ENCODE data around the gene YIPF4. TPM values are rescaled to one million over a fixed set of nuclear protein-coding genes. Genes with fewer than 3 reads are reported as not detected.

YIPF4 gene
- total and polyA plus RNA-seq, 2 of the 8 experiments (the other 6 are each of a cell fraction or from before 2014, with no cell fraction given): 2.9 to 21.4 TPM

- FAIRE-seq (no peak), DNase-seq (ENCODE audit: low read depth in 1 of 2, low spot score in 2 of 2) (no peak)
- H2BK120ac ChIP-seq (replicated peaks; ENCODE audit: low read depth, low read length): no peak overlapping the region
- H4K5ac ChIP-seq (ENCODE audit: insufficient read length, low read depth, low read length): no peak overlapping the region
- no peak overlapping the region for H2AFZ ChIP-seq (ENCODE audit: low read length)
- no peak overlapping the region for H3K56ac ChIP-seq (replicated peaks; ENCODE audit: insufficient read length, low read depth, low read length)
- H3K23me2 ChIP-seq (ENCODE audit: low read depth, low read length): no peaks in the 10 kb centered on the region
- H3K79me1 ChIP-seq (ENCODE audit: low read depth, low read length): no peaks in the 10 kb centered on the region
- 78% methylated on average over 1 of the region's 1 CpG; no CpG with 5 or more reads in 1 of the 2 experiments for WGBS, 2 experiments (ENCODE audit: extremely low coverage in 1 of 2, insufficient coverage in 1 of 2, insufficient read length in 1 of 2, insufficient replicate concordance in 2 of 2, low coverage in 1 of 2, low lambda C conversion rate in 2 of 2, missing lambda C conversion rate in 1 of 2)
- CTCF ChIA-PET (ENCODE audit: partially characterized antibody): interaction anchor here (0.7 to 2.3 kb wide), 3 partner anchors 11 to 43 kb away, joined by 3 to 10 read pairs (median 4); no protein-coding TSS in a partner anchor
- no peak overlapping the region for H2BK20ac ChIP-seq (ENCODE audit: low read length)
- no peak overlapping the region for H3K4me3 ChIP-seq (ENCODE audit: extremely low read depth in 1 of 4, insufficient read depth in 2 of 4, low read depth in 3 of 4, low read length in 4 of 4)
- no peaks in the 10 kb centered on the region for H3K9me3 ChIP-seq (ENCODE audit: insufficient read depth in 2 of 2, low read depth in 1 of 2, low read length in 1 of 2)
- H3K14ac ChIP-seq (ENCODE audit: insufficient read length): no peak overlapping the region
- TF ChIP-seq CTCF (IDR thresholded peaks at IDR 0.05; ENCODE audit: control extremely low read depth in 1 of 3, insufficient read depth in 1 of 3, low read depth in 1 of 3, low read length in 3 of 3): no peak
- no peak for TF ChIP-seq CBX5 (IDR thresholded peaks at IDR 0.05; ENCODE audit: low read depth, low read length)
- no peak for TF ChIP-seq CHD1 (IDR thresholded peaks at IDR 0.05; ENCODE audit: low read depth, low read length)
- TF ChIP-seq HDAC6 (IDR thresholded peaks at IDR 0.05; ENCODE audit: low read depth, low read length): no peak
- no peak for TF ChIP-seq TAF1 (IDR thresholded peaks at IDR 0.05; ENCODE audit: low read depth, low read length)
- no peak for TF ChIP-seq MAX (IDR thresholded peaks at IDR 0.05)
- no peak overlapping the region for H3K4me2 ChIP-seq (ENCODE audit: insufficient read depth in 1 of 2, low read depth in 2 of 2, low read length in 2 of 2)
- H2BK5ac ChIP-seq (ENCODE audit: low read depth, low read length): no peak overlapping the region
- no peaks in the 10 kb centered on the region for H4K20me1 ChIP-seq (replicated peaks in 1 of 2; ENCODE audit: control insufficient read depth in 1 of 2, insufficient read depth in 2 of 2, low read length in 2 of 2)
- no peak overlapping the region for H2AK5ac ChIP-seq (ENCODE audit: low read depth, low read length)
- no peak overlapping the region for H2BK12ac ChIP-seq (ENCODE audit: low read depth, low read length)
- H3K4ac ChIP-seq (replicated peaks; ENCODE audit: insufficient read length, low read depth, low read length): no peak overlapping the region
- H3K4me1 ChIP-seq (replicated peaks in 1 of 4; ENCODE audit: control insufficient read depth in 3 of 4, insufficient read depth in 4 of 4, low read length in 3 of 4): no peaks in the 10 kb centered on the region
- no peak overlapping the region for H2BK15ac ChIP-seq (ENCODE audit: low read length)
- H3K27me3 ChIP-seq (replicated peaks in 1 of 4; ENCODE audit: control insufficient read depth in 3 of 4, extremely low read depth in 1 of 4, insufficient read depth in 3 of 4, low read length in 3 of 4): no peaks in the 10 kb centered on the region
- 0 out of 8 replicates have a peak, but pooled peaks cover 0 to 3% (median 0%) of the 10 kb centered on the region in 4 experiments for H3K36me3 ChIP-seq (ENCODE audit: control insufficient read depth in 2 of 4, insufficient read depth in 4 of 4, low read length in 3 of 4)
- no peak overlapping the region for H4K91ac ChIP-seq (replicated peaks; ENCODE audit: insufficient read length, low read length)
- no peak overlapping the region for H3K9ac ChIP-seq (replicated peaks in 1 of 4; ENCODE audit: extremely low read depth in 1 of 4, low read depth in 3 of 4, low read length in 3 of 4)
- H3K27ac ChIP-seq (ENCODE audit: low read depth, low read length): no peak overlapping the region
- no peak overlapping the region for H3K23ac ChIP-seq (ENCODE audit: insufficient read length)
- H4K8ac ChIP-seq (ENCODE audit: extremely low read depth, insufficient read depth, low read length): no peak overlapping the region
- H3K79me2 ChIP-seq (ENCODE audit: control insufficient read depth in 1 of 2, insufficient read depth in 2 of 2, low read length in 2 of 2): no peaks in the 10 kb centered on the region
- no peak overlapping the region for H3K18ac ChIP-seq (ENCODE audit: extremely low read depth, low read length)
- POLR2A ChIA-PET (ENCODE audit: partially characterized antibody): interaction anchor here (1.0 to 1.5 kb wide), 3 partner anchors 9 to 19 kb away, joined by 3 to 6 read pairs (median 5); no protein-coding TSS in a partner anchor
These were observed 37.2 kb downstream of the YIPF4 start for GRCh38 chr2:32314886-32315285.

Measured in H1 (cell line).